Measurements from ENCODE around the gene PARD3B. TPM values are rescaled to one million over a fixed set of nuclear protein-coding genes. Genes with fewer than 3 reads are reported as not detected.

Gene PARD3B
- total RNA-seq, 1 experiment from 2014 or later = 2.0 TPM

DNA sequence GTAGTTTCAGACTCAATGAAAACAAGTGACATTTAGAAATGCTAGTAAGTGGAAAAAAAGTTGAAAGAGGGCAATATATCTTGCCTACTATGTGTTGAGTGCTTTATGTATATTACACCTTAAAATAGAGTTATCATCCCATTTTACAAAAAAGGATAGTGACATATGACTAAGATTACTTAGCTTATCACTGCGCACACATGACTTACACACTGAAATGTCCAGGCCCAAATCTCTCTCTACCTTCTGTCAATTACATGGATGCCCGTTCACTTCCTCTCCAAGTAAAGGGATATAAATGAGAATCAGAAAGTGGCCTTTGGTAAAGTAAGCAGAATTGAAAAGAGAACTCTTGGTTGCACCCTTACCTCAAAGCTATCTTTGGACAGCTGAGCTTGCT, 3.6 kb upstream of the PARD3B start (continued):
- TF ChIP-seq ZBTB33 (IDR thresholded peaks at IDR 0.05; ENCODE audit: extremely low read depth, insufficient replicate concordance, low read length) (no peak), ZFX (IDR thresholded peaks at IDR 0.05) (no peak), SIN3A (IDR thresholded peaks at IDR 0.05; ENCODE audit: low read depth) (no peak), SRF (IDR thresholded peaks at IDR 0.05; ENCODE audit: low read depth) (no peak), CEBPB (IDR thresholded peaks at IDR 0.05; ENCODE audit: low read depth) (no peak)

DNA sequence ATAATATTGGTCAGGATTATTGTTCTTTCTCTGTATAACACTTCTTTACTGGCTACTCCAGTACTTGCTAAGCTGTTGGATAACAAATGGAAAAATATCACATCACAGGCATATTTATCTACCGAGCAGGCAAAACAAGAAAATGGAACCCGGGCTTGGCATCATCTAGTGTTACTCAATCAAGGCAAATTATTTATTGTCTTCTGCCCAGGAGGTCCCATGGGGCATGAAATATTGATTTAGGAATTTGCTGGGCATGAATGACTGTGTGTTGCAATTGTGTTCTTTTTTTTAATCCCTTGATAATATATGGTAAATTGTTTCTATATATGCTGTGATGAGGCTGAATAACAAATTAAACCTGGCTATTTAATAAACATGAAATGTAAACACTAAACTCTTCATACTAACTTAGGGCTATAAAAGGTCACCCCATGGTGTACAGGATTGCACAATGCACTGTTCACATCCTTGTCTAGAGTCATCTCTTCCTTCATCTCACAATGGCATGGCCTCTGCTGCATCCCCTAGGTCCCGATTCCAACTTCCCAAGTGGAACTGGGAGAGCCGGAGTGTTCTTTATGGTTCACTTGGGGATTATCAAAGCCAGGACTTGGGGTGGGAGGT, 2.2 kb upstream of the PARD3B start:
- H3K4me2 ChIP-seq (ENCODE audit: low read length) = no peak overlapping the region
- ChIA-PET CTCF (no interaction called here), POLR2A (no interaction called here), RAD21 (ENCODE audit: low non-redundant PET in 1 of 2, low total read pairs in 2 of 2, uncharacterized antibody in 2 of 2, unreplicated experiment in 2 of 2) (no interaction called here)
- DNase-seq (ENCODE audit: low read depth, low spot score) (no peak), ATAC-seq (no peak)
- BruUV-seq (replicated peaks) = no TSS peak
- TF ChIP-seq EGR1 (IDR thresholded peaks at IDR 0.05; ENCODE audit: low read depth) (no peak), SIN3A (IDR thresholded peaks at IDR 0.05; ENCODE audit: low read depth) (no peak)
- H3K27ac ChIP-seq (ENCODE audit: low read depth, low read length) = no peak overlapping the region
- no peaks in the 10 kb centered on the region for H3K9me2 ChIP-seq (ENCODE audit: insufficient read depth)
- H3K79me2 ChIP-seq (ENCODE audit: insufficient read depth, low read length) = no peaks in the 10 kb centered on the region
- intact Hi-C loops (cut with micrococcal nuclease) = loop anchor here (10.0 kb wide), 1 partner anchor 1132 kb away; no protein-coding TSS in a partner anchor
- H3K4me1 ChIP-seq (ENCODE audit: control insufficient read depth in 1 of 2, insufficient read depth in 2 of 2, low read length in 2 of 2) = peaks cover 8 to 15% of the 10 kb centered on the region in 2 experiments; a peak in 3 of 4 replicates
- no peaks in the 10 kb centered on the region for H3K9me3 ChIP-seq (ENCODE audit: control insufficient read depth in 1 of 2, insufficient read depth in 1 of 2, low read depth in 1 of 2, low read length in 2 of 2)
- H3K36me3 ChIP-seq (ENCODE audit: control insufficient read depth in 1 of 2, insufficient read depth in 2 of 2, low read length in 2 of 2) = no peaks in the 10 kb centered on the region
- no peaks in the 10 kb centered on the region for H4K20me1 ChIP-seq (ENCODE audit: insufficient read depth)
- no peak overlapping the region for H3K9ac ChIP-seq (ENCODE audit: low read length)
- H3K4me3 ChIP-seq (replicated peaks in 1 of 2; ENCODE audit: low read depth in 1 of 2, low read length in 2 of 2) = no peak overlapping the region
- no peak overlapping the region for H2AFZ ChIP-seq (ENCODE audit: low read depth, low read length, poor library complexity, severe bottlenecking)
- H3K27me3 ChIP-seq (ENCODE audit: insufficient read depth, low read length) = no peaks in the 10 kb centered on the region; the same call in 1 of the 2 replicates
